ENCODE results near the gene DDRGK1. TPM values are rescaled to one million over a fixed set of nuclear protein-coding genes. Genes with fewer than 3 reads are reported as not detected.

DDRGK1 gene
- total and polyA plus RNA-seq, 2 experiments from 2014 or later = 48.1 to 107 TPM

DNA sequence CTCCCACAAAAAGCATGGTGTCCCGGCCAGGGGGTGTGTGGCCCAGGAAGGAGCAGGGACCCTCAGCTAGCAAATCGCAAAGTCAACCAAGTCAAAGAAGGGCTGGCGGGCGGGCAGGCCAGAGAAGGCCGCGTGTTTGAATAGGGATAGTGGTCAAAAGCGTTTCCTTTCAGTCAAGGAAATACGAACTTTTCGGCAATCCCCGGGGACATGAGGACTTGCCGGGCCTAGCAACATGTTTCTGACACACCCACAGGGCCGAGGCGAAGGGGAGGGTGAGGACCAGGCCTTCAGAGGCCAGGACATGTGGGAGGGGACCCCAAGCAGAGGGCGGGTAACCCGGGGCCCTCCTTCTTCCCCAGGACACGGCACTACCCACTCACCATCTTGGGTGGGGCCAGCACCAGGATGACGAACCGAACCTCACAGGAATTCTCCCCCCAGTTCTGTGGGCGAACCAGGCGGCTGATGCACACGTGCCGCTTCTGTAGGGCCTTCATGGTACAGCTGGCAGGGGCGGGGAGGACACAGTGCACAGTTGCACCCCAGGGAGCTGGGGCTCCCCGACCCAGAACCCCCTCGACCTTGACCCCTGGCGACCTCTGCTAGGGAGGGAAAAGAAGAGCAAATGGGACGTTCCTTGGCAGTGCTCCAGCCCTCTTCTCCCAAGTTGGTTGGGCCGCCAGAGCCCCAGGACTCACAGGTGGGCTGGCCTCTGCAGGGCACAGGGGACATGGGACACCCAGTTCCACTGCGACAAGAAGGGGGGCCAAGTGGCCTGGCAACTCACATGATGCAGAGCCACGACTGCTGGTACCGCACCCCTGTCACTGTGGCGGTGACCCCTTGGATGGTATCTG lies 28.9 kb upstream of the DDRGK1 start:
- DNase-seq (ENCODE audit: low read depth in 1 of 2, low spot score in 1 of 2) = no peak
- Histone ChIP-seq H3K27ac (no peak overlapping the region), H3K4me3 (no peak overlapping the region), H3K9me3 (ENCODE audit: low read depth) (no peaks in the 10 kb centered on the region), H3K4me1 (ENCODE audit: low read depth) (no peaks in the 10 kb centered on the region), H3K36me3 (no peaks in the 10 kb centered on the region), H3K27me3 (peaks cover 32% of the 10 kb centered on the region)
- TF ChIP-seq, protein P1, sequence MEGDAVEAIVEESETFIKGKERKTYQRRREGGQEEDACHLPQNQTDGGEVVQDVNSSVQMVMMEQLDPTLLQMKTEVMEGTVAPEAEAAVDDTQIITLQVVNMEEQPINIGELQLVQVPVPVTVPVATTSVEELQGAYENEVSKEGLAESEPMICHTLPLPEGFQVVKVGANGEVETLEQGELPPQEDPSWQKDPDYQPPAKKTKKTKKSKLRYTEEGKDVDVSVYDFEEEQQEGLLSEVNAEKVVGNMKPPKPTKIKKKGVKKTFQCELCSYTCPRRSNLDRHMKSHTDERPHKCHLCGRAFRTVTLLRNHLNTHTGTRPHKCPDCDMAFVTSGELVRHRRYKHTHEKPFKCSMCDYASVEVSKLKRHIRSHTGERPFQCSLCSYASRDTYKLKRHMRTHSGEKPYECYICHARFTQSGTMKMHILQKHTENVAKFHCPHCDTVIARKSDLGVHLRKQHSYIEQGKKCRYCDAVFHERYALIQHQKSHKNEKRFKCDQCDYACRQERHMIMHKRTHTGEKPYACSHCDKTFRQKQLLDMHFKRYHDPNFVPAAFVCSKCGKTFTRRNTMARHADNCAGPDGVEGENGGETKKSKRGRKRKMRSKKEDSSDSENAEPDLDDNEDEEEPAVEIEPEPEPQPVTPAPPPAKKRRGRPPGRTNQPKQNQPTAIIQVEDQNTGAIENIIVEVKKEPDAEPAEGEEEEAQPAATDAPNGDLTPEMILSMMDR (IDR thresholded peaks at IDR 0.05; ENCODE audit: low read depth, low read length) = no peak

DNA sequence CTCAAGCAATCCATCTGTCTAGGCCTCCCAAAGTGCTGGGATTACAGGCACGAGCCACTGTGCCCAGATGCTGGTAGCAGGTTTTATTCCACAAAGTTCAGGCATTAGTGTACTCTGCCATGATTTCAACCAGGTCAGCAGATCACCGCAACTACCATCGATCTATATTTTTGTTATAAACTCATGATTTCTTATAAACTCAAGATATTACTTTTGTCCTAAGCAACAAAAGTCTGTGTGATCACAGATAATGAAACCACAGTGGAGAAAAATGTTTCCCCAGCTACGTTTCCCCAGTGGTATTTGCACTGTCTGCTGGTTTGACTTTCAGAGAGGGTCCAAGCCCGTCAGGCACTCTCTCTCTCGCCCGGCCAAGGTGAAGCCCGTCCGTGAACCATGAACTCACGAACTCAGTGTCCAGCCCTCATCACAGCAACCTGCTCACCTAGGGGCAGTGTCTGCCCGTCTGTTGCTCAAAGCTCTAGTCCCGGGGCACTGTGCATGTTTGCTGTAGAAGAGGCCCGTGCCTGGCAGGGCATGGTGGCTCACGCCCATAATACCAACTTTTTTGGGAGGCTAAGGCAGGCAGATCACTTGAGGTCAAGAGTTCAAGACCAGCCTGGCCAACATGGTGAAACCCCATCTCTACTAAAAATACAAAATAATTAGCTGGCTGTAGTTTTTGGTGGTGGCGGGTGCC lies 27.6 kb upstream of the DDRGK1 start:
- Histone ChIP-seq H3K9me3 (ENCODE audit: low read depth) (no peaks in the 10 kb centered on the region), H3K27me3 (peaks cover 19% of the 10 kb centered on the region), H3K36me3 (no peaks in the 10 kb centered on the region), H3K4me3 (no peak overlapping the region), H3K27ac (no peak overlapping the region), H3K4me1 (ENCODE audit: low read depth) (no peaks in the 10 kb centered on the region)
- no peak for DNase-seq (ENCODE audit: low read depth in 1 of 2, low spot score in 1 of 2)
- TF ChIP-seq, protein P1 (IDR thresholded peaks at IDR 0.05; ENCODE audit: low read depth, low read length) = no peak

DNA sequence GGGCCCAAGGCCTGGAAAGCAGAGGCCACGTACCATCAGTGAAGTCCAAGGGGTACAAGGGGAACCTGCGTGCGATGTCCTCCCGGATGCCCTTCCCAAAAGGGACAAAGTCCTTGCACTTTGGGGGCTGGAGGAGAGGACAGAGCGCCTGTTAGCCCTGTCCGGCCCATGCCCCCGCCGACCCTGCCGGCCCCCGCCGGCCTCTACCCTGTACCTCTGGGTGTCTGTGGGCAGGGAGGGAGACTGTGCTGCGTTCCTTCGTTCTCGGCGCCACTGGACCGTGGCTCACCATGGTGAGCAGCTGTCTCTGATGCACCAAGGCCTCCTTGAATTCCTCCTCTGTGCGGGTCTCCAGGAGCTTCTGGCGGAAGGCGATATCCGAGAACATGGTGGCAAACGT lies 26.6 kb upstream of the DDRGK1 start:
- Histone ChIP-seq H3K9me3 (ENCODE audit: low read depth) (no peaks in the 10 kb centered on the region), H3K4me1 (ENCODE audit: low read depth) (no peaks in the 10 kb centered on the region), H3K27ac (no peak overlapping the region), H3K27me3 (peaks cover 10% of the 10 kb centered on the region), H3K4me3 (no peak overlapping the region), H3K36me3 (no peaks in the 10 kb centered on the region)
- DNase-seq (ENCODE audit: low read depth in 1 of 2, low spot score in 1 of 2) = no peak
- TF ChIP-seq, protein P1 (IDR thresholded peaks at IDR 0.05; ENCODE audit: low read depth, low read length) = no peak

GRCh38 chr20:3229798-3230197 lies 25.3 kb upstream of the DDRGK1 start:
- Histone ChIP-seq H3K27ac (no peak overlapping the region), H3K27me3 (no peaks in the 10 kb centered on the region), H3K4me3 (no peak overlapping the region), H3K9me3 (ENCODE audit: low read depth) (no peaks in the 10 kb centered on the region), H3K36me3 (no peaks in the 10 kb centered on the region), H3K4me1 (ENCODE audit: low read depth) (no peaks in the 10 kb centered on the region)
- DNase-seq (ENCODE audit: low read depth in 1 of 2, low spot score in 1 of 2) = no peak
- TF ChIP-seq, protein P1 (IDR thresholded peaks at IDR 0.05; ENCODE audit: low read depth, low read length) = no peak

GRCh38 chr20:3229158-3229557 lies 24.7 kb upstream of the DDRGK1 start:
- Histone ChIP-seq H3K9me3 (ENCODE audit: low read depth) (no peaks in the 10 kb centered on the region), H3K4me3 (no peak overlapping the region), H3K4me1 (ENCODE audit: low read depth) (no peaks in the 10 kb centered on the region), H3K27me3 (no peaks in the 10 kb centered on the region), H3K27ac (no peak overlapping the region), H3K36me3 (no peaks in the 10 kb centered on the region)
- no peak for DNase-seq (ENCODE audit: low read depth in 1 of 2, low spot score in 1 of 2)
- TF ChIP-seq, protein P1 (IDR thresholded peaks at IDR 0.05; ENCODE audit: low read depth, low read length) = no peak

All from cardiac muscle cell (in vitro differentiated cells and primary cell).